ACC112 (cell line): ENCODE data around the gene ADAMTS18.

Experiments used
- H2AFZ ChIP-seq: fragments of 200-600 bp; sonication (generic); one replicate; pipeline ENCODE4 v1.6.0; 2017; ENCODE audit warnings: antibody characterized with exemption, low read length; ENCODE audit not compliant: unreplicated experiment
- H3K27ac ChIP-seq: fragments of 200-600 bp; sonication (generic); 2 replicates; pipeline ENCODE4 v1.5.1; 2014; ENCODE audit warnings: low read depth, mild to moderate bottlenecking, antibody characterized with exemption, low read length, moderate library complexity
- H3K27me3 ChIP-seq: fragments of 200-600 bp; sonication (generic); 2 replicates; pipeline ENCODE4 v1.6.1; 2014; ENCODE audit warnings: mild to moderate bottlenecking, antibody characterized with exemption, low read length, moderate library complexity, mixed read lengths; ENCODE audit not compliant: insufficient read depth
- H3K36me3 ChIP-seq: fragments of 200-600 bp; sonication (generic); 2 replicates; pipeline ENCODE4 v1.6.1; 2016; ENCODE audit warnings: mild to moderate bottlenecking, antibody characterized with exemption, low read length, moderate library complexity, mixed read lengths; ENCODE audit not compliant: insufficient read depth
- H3K4me1 ChIP-seq: fragments of 200-600 bp; sonication (generic); one replicate; pipeline ENCODE4 v1.6.1; 2016; ENCODE audit warnings: low read length, mixed read lengths; ENCODE audit not compliant: insufficient read depth, unreplicated experiment, control insufficient read depth
- H3K4me3 ChIP-seq: fragments of 200-600 bp; sonication (generic); 2 replicates; pipeline ENCODE4 v1.5.1; 2014; ENCODE audit warnings: mild to moderate bottlenecking, low read depth, low read length
- H3K79me2 ChIP-seq: fragments of 200-600 bp; sonication (generic); one replicate; pipeline ENCODE4 v1.6.0; 2016; ENCODE audit warnings: low read length; ENCODE audit not compliant: control insufficient read depth, unreplicated experiment, insufficient read depth

Gene ADAMTS18

DNA sequence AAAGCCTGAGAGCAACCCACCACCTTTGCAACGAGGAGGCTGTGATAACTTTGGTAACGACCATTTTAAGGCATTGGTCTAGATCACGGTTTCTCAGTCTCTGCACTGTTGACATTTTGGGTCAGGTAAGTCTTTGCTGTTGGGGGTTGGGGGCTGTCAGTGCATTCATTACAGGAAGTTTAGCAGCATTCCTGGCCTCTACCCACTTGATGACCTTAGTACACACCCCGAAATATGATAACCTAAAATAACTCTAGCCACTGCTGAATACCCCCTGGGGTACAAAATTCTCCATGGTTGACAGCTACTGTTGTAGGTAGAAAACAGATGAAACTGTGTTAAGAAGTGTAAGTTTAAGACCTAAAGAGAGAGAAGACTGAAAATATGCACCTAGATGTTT, 36.3 kb downstream of the ADAMTS18 start:
- Histone ChIP-seq H2AFZ (no peak overlapping the region), H3K27ac (no peak overlapping the region), H3K79me2 (no peaks in the 10 kb centered on the region), H3K27me3 (peaks cover 8% of the 10 kb centered on the region), H3K4me3 (no peak overlapping the region), H3K36me3 (no peaks in the 10 kb centered on the region), H3K4me1 (no peaks in the 10 kb centered on the region)

GRCh38 chr16:77396461-77396860, 38.4 kb downstream of the ADAMTS18 start:
- no peak overlapping the region for H2AFZ ChIP-seq
- no peak overlapping the region for H3K27ac ChIP-seq
- no peaks in the 10 kb centered on the region for H3K36me3 ChIP-seq
- no peaks in the 10 kb centered on the region for H3K79me2 ChIP-seq
- no peak overlapping the region for H3K4me3 ChIP-seq
- peaks cover 8% of the 10 kb centered on the region for H3K27me3 ChIP-seq
- H3K4me1 ChIP-seq = no peaks in the 10 kb centered on the region

- Histone ChIP-seq H3K27me3 (peaks cover 8% of the 10 kb centered on the region), H3K27ac (no peak overlapping the region), H3K79me2 (no peaks in the 10 kb centered on the region), H3K36me3 (no peaks in the 10 kb centered on the region), H2AFZ (no peak overlapping the region), H3K4me3 (no peak overlapping the region), H3K4me1 (no peaks in the 10 kb centered on the region)
Observed at GRCh38 chr16:77394699-77395098, 40.1 kb downstream of the ADAMTS18 start.

DNA sequence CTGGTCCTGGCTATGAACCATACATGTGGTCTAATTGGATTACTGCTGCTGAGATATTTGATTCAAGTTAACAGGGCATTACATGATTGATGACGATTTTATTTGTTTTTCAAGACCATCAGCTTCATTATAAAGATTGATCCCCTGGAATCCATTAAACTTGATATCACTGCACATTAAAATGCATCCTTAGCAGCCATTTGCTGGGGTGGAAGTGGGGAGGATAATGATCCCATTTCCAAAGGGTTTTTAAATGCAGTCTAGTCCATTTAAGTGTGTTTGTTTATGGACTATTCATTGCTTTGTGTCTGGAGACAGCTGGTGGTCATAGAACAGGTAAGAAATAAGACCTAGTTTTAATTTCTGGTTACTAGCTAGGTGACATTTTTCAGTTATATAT, 40.9 kb downstream of the ADAMTS18 start:
- no peak overlapping the region for H3K27ac ChIP-seq
- H3K4me3 ChIP-seq = no peak overlapping the region
- H3K4me1 ChIP-seq = no peaks in the 10 kb centered on the region
- H3K27me3 ChIP-seq = peaks cover 8% of the 10 kb centered on the region; the same call in 1 of the 2 replicates
- no peak overlapping the region for H2AFZ ChIP-seq
- no peaks in the 10 kb centered on the region for H3K36me3 ChIP-seq
- H3K79me2 ChIP-seq = no peaks in the 10 kb centered on the region

DNA sequence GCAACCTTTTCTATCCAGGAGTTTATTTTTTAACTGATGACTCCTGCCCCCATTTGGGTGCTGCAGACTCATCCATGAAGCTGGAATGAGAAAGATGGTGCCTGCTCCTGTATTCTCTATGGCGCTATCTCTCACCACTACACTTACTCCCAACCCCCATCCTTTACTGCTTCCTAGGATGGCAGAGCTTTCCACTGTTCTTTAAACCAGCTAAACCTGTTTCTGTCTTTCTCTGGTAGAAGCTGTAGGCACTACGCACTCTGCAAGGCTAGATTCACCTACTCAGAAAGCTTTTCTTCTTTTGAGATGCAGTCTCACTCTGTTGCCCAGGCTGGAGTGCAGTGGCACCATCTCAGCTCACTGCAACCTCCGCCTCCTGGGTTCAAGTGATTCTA, 47.0 kb downstream of the ADAMTS18 start:
- Histone ChIP-seq H3K79me2 (no peaks in the 10 kb centered on the region), H2AFZ (no peak overlapping the region), H3K27ac (no peak overlapping the region), H3K4me1 (no peaks in the 10 kb centered on the region), H3K27me3 (peaks cover 17% of the 10 kb centered on the region), H3K4me3 (no peak overlapping the region), H3K36me3 (no peaks in the 10 kb centered on the region)

DNA sequence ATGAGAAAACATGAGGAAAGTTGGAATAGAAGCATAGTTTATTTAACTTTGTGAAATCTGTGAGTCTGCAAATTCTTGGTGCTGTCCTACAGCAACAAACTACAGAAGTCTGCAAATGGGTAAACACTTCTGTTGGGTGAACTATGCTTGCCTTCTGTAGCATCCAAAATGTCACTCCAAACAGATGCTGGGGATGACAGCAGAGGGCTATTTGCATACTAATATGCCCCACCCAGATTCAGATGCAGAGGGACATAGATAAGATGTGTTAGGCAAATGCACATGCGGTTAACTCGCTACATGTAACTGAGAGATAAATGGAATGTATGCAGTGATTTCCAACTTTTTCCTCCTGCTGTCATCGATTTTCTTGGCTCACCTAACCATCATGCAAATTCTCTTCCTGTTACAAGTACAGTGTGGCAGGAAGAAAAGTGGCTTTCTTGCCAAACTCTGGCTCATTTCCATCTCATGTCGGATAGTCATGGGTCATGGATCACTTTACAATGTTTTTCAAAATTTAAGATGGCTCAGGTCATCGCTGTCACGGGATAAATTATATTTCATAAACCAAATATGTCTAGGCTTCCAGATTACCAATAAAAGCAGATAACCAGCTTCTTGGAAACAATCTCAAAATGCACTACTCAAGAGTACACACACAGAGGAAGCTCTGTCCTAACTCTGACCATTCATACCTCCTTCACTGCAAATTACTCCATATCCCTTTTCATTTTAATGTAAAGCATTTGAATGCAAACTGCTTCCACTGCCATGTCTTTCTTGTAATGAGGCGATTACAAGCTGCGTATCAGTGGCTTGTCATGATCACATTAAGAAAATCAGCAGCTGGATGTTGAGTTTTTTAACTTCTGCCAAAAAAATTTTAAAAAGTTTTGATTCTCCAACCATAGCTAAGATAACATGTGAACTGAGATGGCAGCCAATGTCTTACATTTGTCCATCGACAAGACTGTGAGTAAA, 47.7 kb downstream of the ADAMTS18 start:
- Histone ChIP-seq H2AFZ (no peak overlapping the region), H3K4me1 (no peaks in the 10 kb centered on the region), H3K27ac (no peak overlapping the region), H3K79me2 (no peaks in the 10 kb centered on the region), H3K4me3 (no peak overlapping the region), H3K36me3 (no peaks in the 10 kb centered on the region), H3K27me3 (peaks cover 22% of the 10 kb centered on the region)

- no peaks in the 10 kb centered on the region for H3K36me3 ChIP-seq
- no peaks in the 10 kb centered on the region for H3K79me2 ChIP-seq
- no peak overlapping the region for H2AFZ ChIP-seq
- no peaks in the 10 kb centered on the region for H3K4me1 ChIP-seq
- no peak overlapping the region for H3K4me3 ChIP-seq
- H3K27ac ChIP-seq = no peak overlapping the region
- peaks cover 22% of the 10 kb centered on the region for H3K27me3 ChIP-seq
Observed at GRCh38 chr16:77385481-77385880, 49.4 kb downstream of the ADAMTS18 start.

DNA sequence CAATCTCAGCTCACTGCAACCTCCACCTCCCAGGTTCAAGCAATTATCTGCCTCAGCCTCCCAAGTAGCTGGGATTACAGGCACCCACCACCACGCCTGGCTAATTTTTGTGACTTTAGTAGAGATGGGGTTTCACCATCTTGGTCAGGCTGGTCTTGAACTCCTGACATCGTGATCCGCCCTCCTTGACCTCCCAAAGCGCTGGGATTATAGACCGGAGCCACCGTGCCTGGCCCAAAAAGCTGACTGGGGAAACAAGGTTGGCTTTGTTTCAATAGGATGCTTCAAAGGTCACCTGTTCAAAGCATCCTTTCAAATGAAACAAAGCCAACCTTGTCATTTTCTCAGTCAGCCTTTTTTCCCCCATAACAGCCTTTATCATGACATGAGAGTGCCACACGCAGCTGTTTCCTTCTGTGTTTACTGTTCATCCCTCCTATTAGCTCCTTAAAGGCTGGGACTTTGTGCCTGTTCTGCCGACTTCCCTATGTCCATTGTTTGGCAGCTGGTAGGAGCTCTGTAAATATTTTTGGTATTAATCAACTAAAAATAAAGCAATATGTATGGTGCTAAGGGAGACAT, 51.1 kb downstream of the ADAMTS18 start:
- H2AFZ ChIP-seq = no peak overlapping the region
- no peaks in the 10 kb centered on the region for H3K36me3 ChIP-seq
- no peak overlapping the region for H3K27ac ChIP-seq
- no peaks in the 10 kb centered on the region for H3K79me2 ChIP-seq
- no peaks in the 10 kb centered on the region for H3K4me1 ChIP-seq
- H3K27me3 ChIP-seq = peaks cover 22% of the 10 kb centered on the region
- H3K4me3 ChIP-seq = no peak overlapping the region

GRCh38 chr16:77376358-77376757, 58.5 kb downstream of the ADAMTS18 start:
- H3K4me3 ChIP-seq = no peak overlapping the region
- H3K36me3 ChIP-seq = no peaks in the 10 kb centered on the region
- H3K27ac ChIP-seq = no peak overlapping the region
- H2AFZ ChIP-seq = no peak overlapping the region
- H3K4me1 ChIP-seq = no peaks in the 10 kb centered on the region
- no peaks in the 10 kb centered on the region for H3K79me2 ChIP-seq
- H3K27me3 ChIP-seq = no peaks in the 10 kb centered on the region

DNA sequence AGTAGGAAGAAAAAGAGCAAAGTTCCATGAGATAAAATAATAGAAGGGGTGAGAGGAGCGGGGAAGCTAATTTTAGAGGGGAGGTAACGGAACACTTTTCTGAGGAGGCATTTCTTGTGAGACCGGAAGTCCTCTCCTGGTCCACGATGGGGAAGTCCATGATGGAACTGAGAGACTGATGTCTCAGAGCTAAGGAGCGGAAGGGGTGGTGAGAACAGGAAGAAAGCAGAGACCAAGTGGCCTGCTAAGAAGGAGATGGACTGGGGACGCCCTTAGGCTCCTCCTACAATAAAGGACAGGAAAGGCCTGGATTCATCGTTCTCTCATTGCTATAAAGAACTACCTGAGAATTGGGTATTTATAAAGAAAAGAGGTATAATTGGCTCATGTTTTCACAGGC, 59.4 kb downstream of the ADAMTS18 start:
- Histone ChIP-seq H3K27ac (no peak overlapping the region), H3K27me3 (no peaks in the 10 kb centered on the region), H2AFZ (no peak overlapping the region), H3K4me3 (no peak overlapping the region), H3K79me2 (no peaks in the 10 kb centered on the region), H3K36me3 (no peaks in the 10 kb centered on the region), H3K4me1 (no peaks in the 10 kb centered on the region)

DNA sequence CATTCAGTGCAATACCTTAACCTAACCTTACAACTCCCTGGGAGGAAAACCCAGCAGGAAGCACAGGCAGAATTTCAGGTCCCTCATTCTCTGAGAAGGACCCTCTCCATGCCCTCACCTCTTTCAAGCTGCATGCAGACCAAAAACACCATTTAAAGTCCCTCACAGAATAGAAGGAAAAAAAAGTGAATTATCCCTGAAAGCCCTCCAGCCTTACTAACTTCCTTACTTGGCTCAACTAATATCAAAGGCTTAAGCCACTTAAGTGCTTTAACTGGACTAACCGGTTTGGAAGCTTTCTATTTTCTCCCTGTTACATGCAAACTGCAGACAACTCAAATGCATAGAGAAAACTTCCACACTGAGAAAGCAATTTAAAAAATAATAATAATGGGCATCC, 60.5 kb downstream of the ADAMTS18 start:
- no peak overlapping the region for H2AFZ ChIP-seq
- H3K4me1 ChIP-seq = no peaks in the 10 kb centered on the region
- H3K36me3 ChIP-seq = no peaks in the 10 kb centered on the region
- H3K79me2 ChIP-seq = no peaks in the 10 kb centered on the region
- H3K27ac ChIP-seq = no peak overlapping the region
- H3K4me3 ChIP-seq = no peak overlapping the region
- no peaks in the 10 kb centered on the region for H3K27me3 ChIP-seq
